ENCODE results near the gene DOK3.

DNA sequence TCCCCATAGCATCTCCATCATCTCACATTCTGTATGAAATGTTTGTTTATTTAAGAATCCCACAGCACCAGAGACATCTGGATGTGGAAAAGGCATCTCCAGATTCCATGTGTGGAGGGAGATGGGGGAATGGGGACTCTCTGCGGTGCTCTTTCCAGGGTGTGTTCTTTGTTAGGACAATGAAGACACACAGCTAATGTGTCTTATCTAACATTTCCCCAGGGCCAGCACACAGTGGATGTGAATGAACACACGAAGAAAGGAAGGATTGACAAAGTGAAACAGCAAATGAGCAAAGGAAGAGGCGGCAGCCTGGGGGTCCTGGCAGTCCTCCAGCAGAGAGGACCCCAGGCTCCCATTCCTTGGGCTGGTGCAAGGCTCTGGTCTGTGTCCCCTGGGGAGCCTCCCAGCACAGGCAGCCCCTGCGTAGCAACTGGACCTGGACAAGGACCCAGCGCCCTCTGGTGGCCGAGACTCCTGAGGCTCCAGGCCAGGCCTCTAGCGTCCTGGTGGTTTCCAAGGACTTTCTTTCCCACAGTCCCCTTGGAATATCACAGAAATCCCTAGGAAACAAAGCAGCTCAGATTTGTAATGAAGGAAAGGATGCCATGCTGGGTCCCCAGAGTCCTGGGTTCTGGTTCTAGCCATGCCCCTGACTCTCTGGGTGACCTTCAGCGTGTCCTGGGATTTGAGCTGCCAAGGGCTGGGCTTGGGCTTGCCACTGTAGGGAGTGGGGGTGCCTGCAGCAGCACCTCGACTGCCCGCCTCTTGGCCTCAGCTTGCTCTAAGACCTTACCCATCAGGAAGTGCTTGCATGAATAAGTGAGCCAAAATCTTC, 8.7 kb downstream of the DOK3 start:
- peak; percentile 95 for TF ChIP-seq CTCF (IDR thresholded peaks at IDR 0.05; ENCODE audit: insufficient read depth, low read depth, low read length)
- no peak for TF ChIP-seq EZH2 (IDR thresholded peaks at IDR 0.05; ENCODE audit: insufficient read depth, low read length)
